ENCODE results near the gene TAF10.

TAF10 gene

DNA sequence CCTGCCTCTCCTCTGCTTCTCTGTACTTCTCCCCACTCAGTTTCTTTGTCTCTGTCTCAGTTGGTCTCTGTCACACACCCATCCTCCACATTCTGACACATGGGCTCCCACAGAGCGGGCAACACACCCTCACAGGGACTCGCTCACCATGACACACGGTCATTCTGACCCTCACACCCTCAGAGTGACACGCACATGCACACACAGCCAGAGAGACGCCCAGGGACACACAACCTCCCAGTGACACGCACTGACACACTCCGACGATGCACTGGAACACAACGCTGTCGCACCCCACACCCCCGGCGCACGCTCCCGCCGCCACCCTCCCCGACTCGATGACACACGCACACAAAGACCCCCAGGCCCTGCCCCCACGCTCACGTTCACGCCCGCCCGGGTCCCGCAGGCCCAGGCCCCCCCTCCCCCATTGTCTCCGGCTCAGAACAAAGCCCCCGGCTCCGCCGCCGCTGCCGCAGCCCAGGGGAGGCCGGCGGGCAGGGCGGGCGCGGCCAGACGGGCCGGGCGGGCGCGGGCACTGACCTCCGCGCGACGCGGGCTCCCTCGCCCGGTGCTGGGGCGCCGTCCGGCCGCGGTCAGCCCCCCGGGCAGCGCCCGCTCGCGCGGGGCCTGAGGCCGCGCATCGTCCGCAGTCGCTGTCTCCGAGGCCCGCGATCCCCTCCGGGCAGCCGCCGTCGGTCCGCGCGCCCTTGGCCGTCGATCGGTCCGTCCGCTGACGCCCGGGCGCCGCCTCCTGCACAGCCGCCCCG, 43.2 kb upstream of the TAF10 start:
- TF ChIP-seq, protein P1, sequence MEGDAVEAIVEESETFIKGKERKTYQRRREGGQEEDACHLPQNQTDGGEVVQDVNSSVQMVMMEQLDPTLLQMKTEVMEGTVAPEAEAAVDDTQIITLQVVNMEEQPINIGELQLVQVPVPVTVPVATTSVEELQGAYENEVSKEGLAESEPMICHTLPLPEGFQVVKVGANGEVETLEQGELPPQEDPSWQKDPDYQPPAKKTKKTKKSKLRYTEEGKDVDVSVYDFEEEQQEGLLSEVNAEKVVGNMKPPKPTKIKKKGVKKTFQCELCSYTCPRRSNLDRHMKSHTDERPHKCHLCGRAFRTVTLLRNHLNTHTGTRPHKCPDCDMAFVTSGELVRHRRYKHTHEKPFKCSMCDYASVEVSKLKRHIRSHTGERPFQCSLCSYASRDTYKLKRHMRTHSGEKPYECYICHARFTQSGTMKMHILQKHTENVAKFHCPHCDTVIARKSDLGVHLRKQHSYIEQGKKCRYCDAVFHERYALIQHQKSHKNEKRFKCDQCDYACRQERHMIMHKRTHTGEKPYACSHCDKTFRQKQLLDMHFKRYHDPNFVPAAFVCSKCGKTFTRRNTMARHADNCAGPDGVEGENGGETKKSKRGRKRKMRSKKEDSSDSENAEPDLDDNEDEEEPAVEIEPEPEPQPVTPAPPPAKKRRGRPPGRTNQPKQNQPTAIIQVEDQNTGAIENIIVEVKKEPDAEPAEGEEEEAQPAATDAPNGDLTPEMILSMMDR (conservative IDR thresholded peaks at IDR 0.05), result no peak

DNA sequence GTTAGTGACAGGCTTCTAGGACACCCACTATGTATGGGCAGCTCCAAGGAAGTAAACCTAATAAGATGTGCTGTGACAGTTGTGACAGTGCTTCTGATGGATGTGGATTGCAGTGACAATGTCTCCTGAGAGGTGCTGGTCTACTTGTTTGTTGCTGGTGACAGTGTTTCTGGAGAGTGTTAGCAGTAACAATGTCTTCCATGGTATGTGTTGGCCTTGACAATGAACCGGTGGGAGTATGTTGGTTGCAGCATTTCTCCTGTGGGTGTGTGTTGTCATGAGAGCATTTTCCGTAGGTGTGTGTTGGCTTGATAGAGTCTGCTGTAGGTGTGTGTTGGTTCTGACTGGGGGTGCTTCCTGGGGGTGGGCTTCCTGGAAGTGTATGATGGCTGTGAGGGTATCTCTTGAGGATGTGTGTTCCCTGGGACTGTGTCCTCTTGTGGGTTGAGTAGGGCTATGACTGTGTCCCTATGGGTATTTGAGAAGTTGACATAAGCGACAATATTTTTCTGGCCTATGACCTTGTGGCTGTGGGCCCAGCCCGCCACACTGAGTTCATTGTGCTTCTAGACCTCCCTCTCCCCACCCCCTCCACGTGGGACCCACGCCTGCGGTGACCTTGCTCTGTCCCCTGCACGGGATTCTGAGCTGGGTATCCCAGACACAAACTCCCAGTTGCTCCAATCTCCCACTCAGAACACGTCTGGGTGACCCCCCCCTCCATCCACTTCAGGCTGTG, 42.4 kb upstream of the TAF10 start:
- H3K27ac ChIP-seq, result no peak overlapping the region
- TF ChIP-seq, protein P1 (conservative IDR thresholded peaks at IDR 0.05), result no peak

More for the DNA sequence above, 43.2 kb upstream of the TAF10 start:
- H3K27ac ChIP-seq, result no peak overlapping the region

DNA sequence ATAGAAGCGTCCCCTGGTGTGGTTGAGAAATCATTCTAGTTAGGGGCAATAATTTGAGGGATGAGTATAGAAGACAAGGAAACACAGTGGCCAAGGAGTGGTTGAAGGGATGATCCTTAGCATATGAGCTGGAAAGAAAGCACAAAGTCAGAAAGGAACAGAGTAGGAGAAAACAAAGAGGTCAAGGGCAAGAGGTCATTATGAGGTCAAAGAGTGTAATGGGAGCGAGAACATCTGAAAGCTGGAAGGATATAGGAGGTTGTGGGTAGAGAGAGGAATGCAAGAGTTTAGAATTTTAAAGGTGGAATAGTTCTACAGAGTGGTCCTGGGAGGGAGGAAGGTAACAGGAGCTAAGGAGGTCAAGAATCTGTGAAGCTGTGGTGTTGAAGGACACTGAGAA, 41.6 kb upstream of the TAF10 start:
- TF ChIP-seq, protein P1 (conservative IDR thresholded peaks at IDR 0.05), result no peak

DNA sequence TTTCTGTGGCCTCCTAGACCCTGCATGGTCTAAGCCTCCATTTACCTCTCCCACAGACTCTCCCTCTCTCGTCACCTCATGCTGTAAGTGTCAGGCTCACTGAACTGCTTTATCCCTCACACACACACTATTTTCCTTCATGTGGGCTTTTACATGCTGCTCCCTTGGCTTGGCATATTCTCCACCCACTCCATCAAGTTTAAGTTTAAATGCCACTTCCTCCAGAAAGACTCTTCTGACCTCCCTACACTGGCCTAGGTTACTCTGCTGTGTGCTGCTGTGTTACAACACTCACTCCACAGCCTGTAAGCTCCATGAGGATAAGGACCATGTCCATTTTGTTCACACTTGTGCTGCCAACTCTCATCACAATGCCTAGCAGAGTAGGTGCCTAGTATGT, 41.1 kb upstream of the TAF10 start:
- TF ChIP-seq, protein P1 (conservative IDR thresholded peaks at IDR 0.05), result no peak
- H3K27ac ChIP-seq, result no peak overlapping the region

More for the DNA sequence above, 41.6 kb upstream of the TAF10 start:
- no peak overlapping the region for H3K27ac ChIP-seq

DNA sequence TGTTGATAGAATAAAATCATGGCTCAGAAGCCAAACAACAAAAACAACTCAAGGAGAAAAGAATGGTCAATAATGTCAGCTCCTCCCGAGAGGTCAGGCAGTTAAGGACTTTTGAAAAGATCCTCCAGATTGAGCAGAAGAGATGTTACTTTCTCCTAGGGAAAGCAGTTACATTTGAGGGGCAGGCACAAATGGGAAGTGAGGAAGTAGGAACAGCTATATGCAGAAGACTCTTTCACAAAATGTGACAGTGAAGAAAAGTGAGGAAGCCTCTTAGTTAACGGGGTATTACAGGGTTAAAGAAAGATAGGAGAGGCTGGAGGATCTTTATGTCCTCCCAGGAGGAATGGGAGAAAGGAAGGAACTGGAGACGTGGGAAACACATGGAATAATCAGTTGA, 40.2 kb upstream of the TAF10 start:
- H3K27ac ChIP-seq, result no peak overlapping the region
- TF ChIP-seq, protein P1 (conservative IDR thresholded peaks at IDR 0.05), result no peak

DNA sequence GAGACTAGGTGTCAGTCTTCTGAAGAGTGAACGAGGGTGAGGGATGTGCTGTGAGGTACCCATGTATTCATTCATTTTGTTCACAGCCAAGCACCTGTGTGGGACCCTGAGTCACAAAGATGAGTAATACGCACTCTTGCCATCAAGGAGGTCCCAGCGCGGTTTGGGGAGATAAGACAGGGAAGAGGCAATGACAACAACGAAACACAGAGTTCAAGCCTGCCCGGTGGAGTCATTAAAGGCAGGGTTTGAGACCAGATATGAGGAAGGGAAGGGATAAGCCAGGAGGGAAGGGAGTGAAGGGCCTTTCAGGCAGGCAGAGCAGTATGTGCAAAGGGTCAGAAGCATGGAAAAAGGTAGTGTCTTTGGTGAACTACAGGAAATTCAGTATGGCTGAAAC, 39.0 kb upstream of the TAF10 start:
- no peak overlapping the region for H3K27ac ChIP-seq
- TF ChIP-seq, protein P1 (conservative IDR thresholded peaks at IDR 0.05), result no peak

DNA sequence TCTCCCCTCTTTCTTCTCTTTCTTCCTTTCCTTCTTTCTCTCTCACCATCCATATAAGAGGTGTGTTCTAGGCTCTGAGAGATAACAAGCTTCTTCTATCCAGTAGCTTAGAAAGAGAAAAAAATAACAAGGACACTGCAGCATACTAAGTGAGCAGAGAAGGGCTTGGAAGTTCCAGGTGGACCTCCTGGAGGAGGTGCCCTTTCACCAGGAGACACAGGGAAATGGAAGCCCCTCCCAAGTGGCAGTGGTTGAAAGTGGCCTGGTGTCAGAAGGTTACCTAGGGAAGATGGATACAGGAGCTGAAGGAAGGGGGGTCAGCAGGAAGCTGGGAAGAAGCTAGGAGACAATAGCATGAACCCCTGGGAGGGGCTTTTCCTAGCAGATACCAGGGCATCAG, 38.1 kb upstream of the TAF10 start:
- H3K27ac ChIP-seq, result no peak overlapping the region
- TF ChIP-seq, protein P1 (conservative IDR thresholded peaks at IDR 0.05), result no peak
